GM21515 (cell line): ENCODE data around the gene TMEM170B.
A peak's percentile ranks its signal among the peaks of the same experiment; 100 is the strongest.

Source experiments
- ATAC-seq: cut with Tn5 transposase; IDR thresholded peaks from one replicate; pipeline ENCODE4 v1.9.1; 2021; ENCODE audit not compliant: unreplicated experiment

Gene TMEM170B

GRCh38 chr6:11537229-11538051 is at the start of gene TMEM170B:
Gene TMEM170B, plus strand, starts transcription at chr6:11537749. Its CDS starts 529 bp downstream, at chr6:11538278.
- peak; percentile 96 for ATAC-seq

- no peak for ATAC-seq
Observed at GRCh38 chr6:11490996-11491395, 46.6 kb upstream of the TMEM170B start.

GRCh38 chr6:11491596-11492463 is 45.7 kb upstream of the TMEM170B start:
- ATAC-seq, result no peak

GRCh38 chr6:11492464-11493290 is 44.9 kb upstream of the TMEM170B start:
- ATAC-seq, result no peak

GRCh38 chr6:11493974-11494373 is 43.6 kb upstream of the TMEM170B start:
- ATAC-seq, result no peak

- no peak for ATAC-seq
Observed at GRCh38 chr6:11494786-11495564, 42.6 kb upstream of the TMEM170B start.

GRCh38 chr6:11495565-11496145 is 41.9 kb upstream of the TMEM170B start:
- no peak for ATAC-seq

GRCh38 chr6:11496152-11497060 is 41.1 kb upstream of the TMEM170B start:
- ATAC-seq, result peak; percentile 57

- ATAC-seq, result no peak
Observed at GRCh38 chr6:11497107-11497506, 40.4 kb upstream of the TMEM170B start.

GRCh38 chr6:11497881-11498280 is 39.7 kb upstream of the TMEM170B start:
- ATAC-seq, result no peak

- ATAC-seq, result no peak
Observed at GRCh38 chr6:11500008-11500407, 37.5 kb upstream of the TMEM170B start.

- no peak for ATAC-seq
Observed at GRCh38 chr6:11509471-11509870, 28.1 kb upstream of the TMEM170B start.

GRCh38 chr6:11514672-11515071 is 22.9 kb upstream of the TMEM170B start:
- peak; percentile 93 for ATAC-seq

GRCh38 chr6:11515763-11516162 is 21.8 kb upstream of the TMEM170B start:
- ATAC-seq, result no peak

GRCh38 chr6:11522812-11523605 is 14.5 kb upstream of the TMEM170B start:
- ATAC-seq, result no peak

GRCh38 chr6:11525468-11526155 is 11.9 kb upstream of the TMEM170B start:
- ATAC-seq, result no peak

- no peak for ATAC-seq
Observed at GRCh38 chr6:11526156-11526505, 11.4 kb upstream of the TMEM170B start.
